Dedifferentiated amniotic fluid mesenchymal stem cell (primary cell): Measurements from ENCODE around the gene RTN3.
"Not testable (repeated sequence)": the region's sequence is repeated elsewhere in the genome, so short reads cannot be mapped to it uniquely, and the experiment has no call there.

Source experiments
- DNase-seq: peaks from one replicate; pipeline ENCODE4 v3.0.0-alpha.2; 2016; ENCODE audit errors: extremely low spot score

RTN3 gene, protein sequence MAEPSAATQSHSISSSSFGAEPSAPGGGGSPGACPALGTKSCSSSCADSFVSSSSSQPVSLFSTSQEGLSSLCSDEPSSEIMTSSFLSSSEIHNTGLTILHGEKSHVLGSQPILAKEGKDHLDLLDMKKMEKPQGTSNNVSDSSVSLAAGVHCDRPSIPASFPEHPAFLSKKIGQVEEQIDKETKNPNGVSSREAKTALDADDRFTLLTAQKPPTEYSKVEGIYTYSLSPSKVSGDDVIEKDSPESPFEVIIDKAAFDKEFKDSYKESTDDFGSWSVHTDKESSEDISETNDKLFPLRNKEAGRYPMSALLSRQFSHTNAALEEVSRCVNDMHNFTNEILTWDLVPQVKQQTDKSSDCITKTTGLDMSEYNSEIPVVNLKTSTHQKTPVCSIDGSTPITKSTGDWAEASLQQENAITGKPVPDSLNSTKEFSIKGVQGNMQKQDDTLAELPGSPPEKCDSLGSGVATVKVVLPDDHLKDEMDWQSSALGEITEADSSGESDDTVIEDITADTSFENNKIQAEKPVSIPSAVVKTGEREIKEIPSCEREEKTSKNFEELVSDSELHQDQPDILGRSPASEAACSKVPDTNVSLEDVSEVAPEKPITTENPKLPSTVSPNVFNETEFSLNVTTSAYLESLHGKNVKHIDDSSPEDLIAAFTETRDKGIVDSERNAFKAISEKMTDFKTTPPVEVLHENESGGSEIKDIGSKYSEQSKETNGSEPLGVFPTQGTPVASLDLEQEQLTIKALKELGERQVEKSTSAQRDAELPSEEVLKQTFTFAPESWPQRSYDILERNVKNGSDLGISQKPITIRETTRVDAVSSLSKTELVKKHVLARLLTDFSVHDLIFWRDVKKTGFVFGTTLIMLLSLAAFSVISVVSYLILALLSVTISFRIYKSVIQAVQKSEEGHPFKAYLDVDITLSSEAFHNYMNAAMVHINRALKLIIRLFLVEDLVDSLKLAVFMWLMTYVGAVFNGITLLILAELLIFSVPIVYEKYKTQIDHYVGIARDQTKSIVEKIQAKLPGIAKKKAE

GRCh38 chr11:63681321-63682065, at the start of gene RTN3:
TSS of gene RTN3 (plus strand) at chr11:63681500. CDS start at chr11:63681637, 137 bp downstream.
- DNase-seq: peak; percentile 90

GRCh38 chr11:63635762-63636465, 45.4 kb upstream of the RTN3 start:
- DNase-seq: peak; percentile 68

DNA sequence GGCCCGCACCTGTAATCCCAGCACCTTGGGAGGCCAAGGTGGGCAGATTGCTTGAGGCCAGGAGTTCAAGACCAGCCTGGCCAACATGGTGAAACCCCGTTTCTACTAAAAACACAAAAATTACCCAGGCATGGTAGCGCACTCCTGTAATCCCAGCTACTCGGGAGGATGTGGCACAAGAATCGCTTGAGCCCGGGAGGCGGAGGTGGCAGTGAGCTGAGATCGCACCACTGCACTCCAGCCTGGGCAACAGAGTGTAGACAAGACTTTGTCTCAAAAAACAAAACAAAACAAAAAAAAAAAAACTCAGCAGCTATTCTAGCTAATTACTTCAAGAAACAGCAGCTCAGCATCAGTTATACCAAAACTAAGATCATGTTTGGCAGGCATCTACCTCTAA, 42.9 kb upstream of the RTN3 start:
- not testable (repeated sequence) for DNase-seq

GRCh38 chr11:63639199-63639832, 42.0 kb upstream of the RTN3 start:
- peak; percentile 57 for DNase-seq

GRCh38 chr11:63641727-63642126, 39.6 kb upstream of the RTN3 start:
- no peak for DNase-seq

DNA sequence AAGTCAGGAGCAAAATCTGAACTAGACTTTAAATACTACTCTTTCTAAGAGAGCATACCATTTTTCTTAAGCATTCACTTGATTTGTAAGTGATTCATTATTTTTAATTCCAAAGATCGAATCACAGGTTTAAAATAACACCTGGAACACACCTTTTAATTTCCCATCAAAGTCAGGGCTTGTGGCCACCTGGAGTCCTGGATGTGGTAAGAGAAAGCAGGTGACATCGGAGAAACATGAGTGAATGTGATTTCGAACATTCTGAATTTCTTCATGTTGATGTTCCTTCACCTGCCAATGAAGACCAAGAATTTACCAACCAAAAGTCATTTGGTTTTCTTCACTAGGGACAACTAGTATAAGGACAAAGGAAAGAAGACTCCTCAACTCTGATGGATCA, 38.1 kb upstream of the RTN3 start:
- DNase-seq: no peak

DNA sequence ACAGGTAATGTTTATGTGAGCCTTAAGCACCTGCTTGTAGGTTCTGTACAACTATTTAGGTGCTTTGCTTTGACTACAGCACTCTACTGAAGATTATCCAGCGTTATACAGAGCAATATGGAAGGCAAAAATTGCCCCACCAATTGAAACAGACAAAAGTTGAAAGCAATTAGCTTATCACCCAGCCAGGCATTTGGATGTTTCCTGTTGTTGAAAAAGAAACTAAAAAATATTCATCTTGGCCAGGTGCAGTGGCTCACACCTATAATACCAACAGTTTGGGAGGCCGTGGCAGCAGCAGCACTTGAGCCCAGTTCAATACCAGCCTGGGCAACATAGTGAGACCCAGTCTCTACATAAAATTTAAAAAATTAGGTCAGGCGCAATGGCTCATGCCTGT, 28.6 kb upstream of the RTN3 start:
- no peak for DNase-seq

GRCh38 chr11:63660972-63661371, 20.3 kb upstream of the RTN3 start:
- no peak for DNase-seq

- DNase-seq: peak; percentile 57
Measured at GRCh38 chr11:63663809-63664208, 17.5 kb upstream of the RTN3 start.

DNA sequence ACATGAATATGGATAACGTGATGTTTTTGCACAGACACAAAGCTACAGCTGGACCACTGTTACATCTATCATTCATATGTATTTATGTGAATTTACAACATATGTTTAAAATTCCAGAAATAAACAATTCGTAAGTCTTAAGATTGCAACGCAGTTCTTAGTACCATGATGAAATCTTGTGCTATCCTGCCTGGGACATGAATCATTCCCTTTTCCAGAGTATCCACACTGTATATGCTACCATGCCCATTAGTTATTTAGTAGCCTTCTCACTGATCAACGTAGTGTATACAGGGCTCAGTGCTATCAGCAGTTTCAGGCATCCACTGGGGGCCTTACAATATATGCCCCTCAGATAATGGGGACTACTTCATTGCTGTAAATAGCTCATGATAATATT, 14.4 kb upstream of the RTN3 start:
- DNase-seq: peak; percentile 58

DNA sequence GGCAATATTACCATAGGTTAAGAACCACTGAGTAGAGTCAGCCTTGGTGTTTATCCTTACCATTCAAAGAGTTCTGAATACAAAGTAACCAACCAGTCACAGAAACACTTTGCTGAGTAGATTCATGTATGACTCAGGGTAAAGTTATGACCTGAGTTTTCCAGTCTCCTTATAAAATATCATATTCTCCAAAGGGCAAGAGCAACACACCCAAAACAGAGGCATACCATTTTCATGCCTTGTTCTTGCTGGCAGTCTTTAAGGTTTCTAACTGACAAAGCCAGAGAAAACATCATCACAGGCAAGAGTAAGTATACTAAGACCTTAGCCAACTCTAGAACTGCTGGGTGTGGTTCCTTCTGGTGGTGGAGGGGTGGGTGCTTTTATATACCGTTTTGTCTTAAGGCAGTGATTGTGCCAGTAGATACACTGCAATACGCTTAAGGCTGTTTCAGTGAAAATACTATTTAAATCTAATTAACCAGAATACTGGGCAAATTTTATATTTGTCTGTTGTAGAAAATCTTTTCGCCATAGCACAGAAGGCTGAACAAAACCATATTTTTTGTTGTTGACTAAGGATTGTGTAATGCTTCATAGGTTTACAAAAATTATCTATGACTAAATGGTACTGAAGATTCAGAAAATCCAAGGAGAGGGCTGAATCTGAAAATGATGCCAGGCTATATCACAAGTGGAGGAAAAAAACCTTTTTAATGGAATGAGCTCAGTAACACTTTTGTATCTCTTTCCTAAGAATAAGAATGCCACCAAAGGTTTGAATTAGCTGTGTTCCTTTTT, 13.1 kb upstream of the RTN3 start:
- peak; percentile 97 for DNase-seq

- no peak for DNase-seq
Measured at GRCh38 chr11:63670096-63670432, 11.2 kb upstream of the RTN3 start.

GRCh38 chr11:63670433-63671321, 10.6 kb upstream of the RTN3 start:
- DNase-seq: peak; percentile 45

DNA sequence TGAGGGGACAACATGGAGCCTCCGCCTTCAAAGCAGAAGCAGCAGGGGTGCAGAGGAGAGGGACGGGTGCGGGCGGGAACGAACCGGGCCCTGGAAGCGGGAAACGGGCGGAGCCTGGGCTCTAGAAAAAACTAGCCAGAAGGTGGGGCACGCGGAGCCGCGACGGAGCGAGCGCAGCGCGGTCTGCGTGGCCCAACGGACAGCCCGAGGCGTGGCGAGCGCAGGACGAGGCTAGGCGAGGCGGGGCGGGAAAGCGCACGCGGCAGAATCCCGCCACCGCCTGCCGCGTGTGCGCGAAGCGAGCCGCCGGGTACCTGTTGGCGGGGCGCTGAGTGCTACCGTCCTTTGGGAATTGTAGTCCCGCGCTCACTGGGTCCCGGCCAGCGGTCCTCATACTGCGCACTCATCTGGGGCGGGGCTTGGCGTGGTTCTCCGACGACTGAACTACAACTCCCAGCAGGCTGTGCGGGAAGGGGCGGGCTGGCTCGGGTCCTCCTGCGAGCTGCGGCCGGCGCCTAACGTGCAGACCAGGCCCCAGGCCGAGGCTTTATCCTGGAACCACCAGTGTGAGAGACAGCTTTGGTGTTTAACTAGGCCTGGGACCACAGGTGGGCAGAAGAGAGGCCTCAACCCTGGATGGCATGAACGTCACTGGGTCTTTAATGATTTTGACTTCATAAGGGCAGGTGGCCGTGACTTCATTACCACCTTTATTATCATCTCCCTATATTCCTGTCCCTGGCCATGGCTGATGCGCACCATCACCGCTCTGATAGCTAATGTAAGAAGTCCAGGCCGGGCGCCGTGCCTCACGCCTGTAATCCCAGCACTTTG, 9.8 kb upstream of the RTN3 start, which contains the start of gene ATL3:
Gene ATL3 (minus strand): TSS at position 55 of the 834 bp plus-strand sequence. CDS start 41 bp downstream, at position 14.
- peak; percentile 94 for DNase-seq

- no peak for DNase-seq
Measured at GRCh38 chr11:63672156-63672463, 9.2 kb upstream of the RTN3 start.

GRCh38 chr11:63672936-63673539, 8.3 kb upstream of the RTN3 start:
- no peak for DNase-seq

GRCh38 chr11:63673579-63673978, 7.7 kb upstream of the RTN3 start:
- no peak for DNase-seq
